ENCODE measurements around the gene TENM3. TPM values are rescaled to one million over a fixed set of nuclear protein-coding genes. Genes with fewer than 3 reads are reported as not detected.

TENM3 gene
- total and polyA plus RNA-seq, 2 of the 8 experiments (the other 6 are each of a cell fraction or from before 2014, with no cell fraction given) = 36.9 to 69.3 TPM

- no peak overlapping the region for H3K4ac ChIP-seq (replicated peaks; ENCODE audit: insufficient read length, low read depth, low read length)
- no peak overlapping the region for H2BK12ac ChIP-seq (ENCODE audit: low read depth, low read length)
- no peak overlapping the region for H3K14ac ChIP-seq (ENCODE audit: insufficient read length)
- H2BK120ac ChIP-seq (replicated peaks; ENCODE audit: low read depth, low read length) = no peak overlapping the region
- no peak overlapping the region for H3K27ac ChIP-seq (ENCODE audit: low read depth, low read length)
- 91% methylated on average over 6 of the region's 6 CpGs; no CpG with 5 or more reads in 1 of the 2 experiments for WGBS, 2 experiments (ENCODE audit: extremely low coverage in 1 of 2, insufficient coverage in 1 of 2, insufficient read length in 1 of 2, insufficient replicate concordance in 2 of 2, low coverage in 1 of 2, low lambda C conversion rate in 2 of 2, missing lambda C conversion rate in 1 of 2)
- H3K36me3 ChIP-seq (ENCODE audit: control insufficient read depth in 2 of 4, insufficient read depth in 4 of 4, low read length in 3 of 4) = peaks cover 0 to 3% (median under 1%) of the 10 kb centered on the region in 4 experiments; a peak in 3 of 8 replicates
- POLR2A ChIA-PET (ENCODE audit: partially characterized antibody) = no interaction called here
- H3K4me1 ChIP-seq (replicated peaks in 1 of 4; ENCODE audit: control insufficient read depth in 3 of 4, insufficient read depth in 4 of 4, low read length in 3 of 4) = peaks cover 0 to 2% (median 0%) of the 10 kb centered on the region in 4 experiments; a peak in 1 of 7 replicates
- H3K18ac ChIP-seq (ENCODE audit: extremely low read depth, low read length) = no peak overlapping the region; the same call in 1 of the 2 replicates
- no peak overlapping the region for H2AFZ ChIP-seq (ENCODE audit: low read length)
- no peak overlapping the region for H3K56ac ChIP-seq (replicated peaks; ENCODE audit: insufficient read length, low read depth, low read length)
- H3K79me2 ChIP-seq (ENCODE audit: control insufficient read depth in 1 of 2, insufficient read depth in 2 of 2, low read length in 2 of 2) = no peaks in the 10 kb centered on the region
- no peak overlapping the region for H2AK5ac ChIP-seq (ENCODE audit: low read depth, low read length)
- H3K9ac ChIP-seq (replicated peaks in 1 of 4; ENCODE audit: extremely low read depth in 1 of 4, low read depth in 3 of 4, low read length in 3 of 4) = no peak overlapping the region
- CTCF ChIA-PET (ENCODE audit: partially characterized antibody) = interaction anchor here (1.0 kb wide), 1 partner anchor 443 kb away, joined by 3 read pairs; no protein-coding TSS in a partner anchor
- H3K9me3 ChIP-seq (ENCODE audit: insufficient read depth in 2 of 2, low read depth in 1 of 2, low read length in 1 of 2) = peaks cover 0 to under 1% of the 10 kb centered on the region in 2 experiments; a peak in 1 of 4 replicates
- FAIRE-seq (no peak), DNase-seq (ENCODE audit: low read depth in 1 of 2, low spot score in 2 of 2) (no peak)
- H3K4me3 ChIP-seq (ENCODE audit: extremely low read depth in 1 of 4, insufficient read depth in 2 of 4, low read depth in 3 of 4, low read length in 4 of 4) = no peak overlapping the region
- H4K20me1 ChIP-seq (replicated peaks in 1 of 2; ENCODE audit: control insufficient read depth in 1 of 2, insufficient read depth in 2 of 2, low read length in 2 of 2) = no peaks in the 10 kb centered on the region
- H2BK20ac ChIP-seq (ENCODE audit: low read length) = no peak overlapping the region
- H3K23ac ChIP-seq (ENCODE audit: insufficient read length) = no peak overlapping the region
- H3K4me2 ChIP-seq (ENCODE audit: insufficient read depth in 1 of 2, low read depth in 2 of 2, low read length in 2 of 2) = no peak overlapping the region
- H4K8ac ChIP-seq (ENCODE audit: extremely low read depth, insufficient read depth, low read length) = no peak overlapping the region; the same call in 1 of the 2 replicates
- no peaks in the 10 kb centered on the region for H3K79me1 ChIP-seq (ENCODE audit: low read depth, low read length)
- H3K27me3 ChIP-seq (replicated peaks in 1 of 4; ENCODE audit: control insufficient read depth in 3 of 4, extremely low read depth in 1 of 4, insufficient read depth in 3 of 4, low read length in 3 of 4) = no peaks in the 10 kb centered on the region; a peak in 1 of 7 replicates
- no peak overlapping the region for H2BK5ac ChIP-seq (ENCODE audit: low read depth, low read length)
- no peaks in the 10 kb centered on the region for H3K23me2 ChIP-seq (ENCODE audit: low read depth, low read length)
- no peak overlapping the region for H4K5ac ChIP-seq (ENCODE audit: insufficient read length, low read depth, low read length)
- H4K91ac ChIP-seq (replicated peaks; ENCODE audit: insufficient read length, low read length) = no peak overlapping the region
- no peak overlapping the region for H2BK15ac ChIP-seq (ENCODE audit: low read length)
- TF ChIP-seq SAP30 (IDR thresholded peaks at IDR 0.05; ENCODE audit: insufficient read depth, insufficient replicate concordance, low read length) = no peak
- TF ChIP-seq CREB1 (IDR thresholded peaks at IDR 0.05) = no peak
- no peak for TF ChIP-seq JUN (IDR thresholded peaks at IDR 0.05; ENCODE audit: low read depth, low read length)
- no peak for TF ChIP-seq HDAC6 (IDR thresholded peaks at IDR 0.05; ENCODE audit: low read depth, low read length)
- no peak for TF ChIP-seq FOSL1 (IDR thresholded peaks at IDR 0.05; ENCODE audit: insufficient read depth, low read depth, low read length)
- TF ChIP-seq KDM4A (IDR thresholded peaks at IDR 0.05; ENCODE audit: low read depth, low read length, severe bottlenecking) = no peak
- TF ChIP-seq YY1 (IDR thresholded peaks at IDR 0.05; ENCODE audit: low read depth, low read length) = no peak
- TF ChIP-seq NRF1 (IDR thresholded peaks at IDR 0.05; ENCODE audit: low read depth, low read length) = no peak
- no peak for TF ChIP-seq SP4 (IDR thresholded peaks at IDR 0.05; ENCODE audit: low read length)
- no peak for TF ChIP-seq TBP (IDR thresholded peaks at IDR 0.05; ENCODE audit: low read depth, low read length)
- TF ChIP-seq POLR2A (IDR thresholded peaks at IDR 0.05; ENCODE audit: control extremely low read depth in 1 of 2, low read depth in 2 of 2, low read length in 2 of 2) = no peak
- no peak for TF ChIP-seq ATF3 (IDR thresholded peaks at IDR 0.05; ENCODE audit: insufficient read depth, low read depth, low read length)
These were observed 76.9 kb downstream of the TENM3 start for GRCh38 chr4:182320092-182320491.
